T47D (cell line): ENCODE data around the gene CRYZL1.
"Not testable (repeated sequence)": the region's sequence is repeated elsewhere in the genome, so short reads cannot be mapped to it uniquely, and the experiment has no call there.

ENCODE experiments used
- DNase-seq, 2 experiments: peaks; one replicate each; pipeline versions ENCODE4 v3.0.0 to v3.0.0-alpha.2; 2011 to 2012; ENCODE audit warnings: low read depth in 1 of 2, low spot score in 1 of 2
- JUND ChIP-seq: IDR thresholded peaks from 2 replicates; pipeline ENCODE4 v1.6.1; 2012; ENCODE audit warnings: low read depth
- in situ Hi-C: cut with HindIII; loops from 2 replicates; pipeline ENCODE4 v1.10.0; 2016; ENCODE audit warnings: low sequenced_read_pairs, low pct_unique_long_range_greater_than_20kb

The CRYZL1 gene

GRCh38 chr21:33642027-33642895, 720 bp upstream of the CRYZL1 start, which contains the start of gene ITSN1:
TSS of gene ITSN1 (plus strand) at chr21:33642501. CDS start at chr21:33718829, 76,328 bp downstream.
- in situ Hi-C loops, result no loop called here
- DNase-seq, result peak; percentile 93 to 100
- no peak for TF ChIP-seq JUND

GRCh38 chr21:33640697-33641351, 717 bp downstream of the CRYZL1 start:
- DNase-seq, result peak in 1 of 2 experiments; percentile 39
- TF ChIP-seq JUND, result no peak
- in situ Hi-C loops, result no loop called here

- TF ChIP-seq JUND, result no peak
- in situ Hi-C loops, result no loop called here
- no peak for DNase-seq
These were observed 7.3 kb downstream of the CRYZL1 start for GRCh38 chr21:33634254-33634653.

GRCh38 chr21:33626151-33626550, 15.4 kb downstream of the CRYZL1 start:
- DNase-seq, in situ Hi-C loops: not testable (repeated sequence)

DNA sequence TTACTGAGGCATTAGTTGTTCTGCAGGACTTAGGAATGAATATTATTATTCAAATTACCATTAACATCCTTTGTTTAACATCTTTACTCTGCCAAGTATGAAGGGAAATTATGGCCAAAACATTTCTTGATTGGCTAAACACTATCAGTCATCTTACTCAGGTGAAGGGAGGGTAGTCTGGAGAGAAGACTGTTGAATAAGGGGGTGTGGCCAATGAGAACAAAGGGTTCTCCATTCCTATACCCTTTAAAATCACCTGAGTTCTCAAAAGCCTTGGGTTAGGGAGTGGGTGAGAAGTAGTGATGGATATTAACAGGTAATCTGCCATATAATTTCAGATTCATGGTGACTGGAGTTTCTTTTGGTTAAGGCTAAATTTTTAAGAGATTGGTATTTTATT, 19.3 kb downstream of the CRYZL1 start:
- no peak for TF ChIP-seq JUND
- in situ Hi-C loops, result no loop called here

DNA sequence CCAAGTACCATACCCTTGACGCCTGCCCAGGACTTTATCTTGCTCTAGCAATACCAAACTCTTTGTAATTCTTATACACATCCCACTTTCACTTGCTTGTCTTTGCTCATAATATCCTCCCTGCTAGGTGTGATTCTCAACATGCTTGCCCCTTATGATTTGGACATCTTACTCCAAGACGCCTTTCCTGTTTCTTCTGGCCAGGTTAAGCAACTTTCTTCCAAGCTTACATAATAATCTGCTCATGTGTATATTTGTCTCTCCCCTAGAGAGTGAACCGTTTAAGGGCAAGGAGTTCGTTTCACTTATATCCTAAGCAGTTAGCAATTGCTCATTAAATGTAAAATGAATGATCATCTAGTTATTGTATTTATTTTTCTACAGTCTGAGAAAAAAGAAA, 21.8 kb downstream of the CRYZL1 start:
- no peak for TF ChIP-seq JUND
- DNase-seq, result no peak
- in situ Hi-C loops, result no loop called here

More for the DNA sequence above, 19.3 kb downstream of the CRYZL1 start:
- DNase-seq, result no peak

- DNase-seq, result no peak
- in situ Hi-C loops, result no loop called here
- no peak for TF ChIP-seq JUND
These were observed 23.1 kb downstream of the CRYZL1 start for GRCh38 chr21:33618407-33618806.

DNA sequence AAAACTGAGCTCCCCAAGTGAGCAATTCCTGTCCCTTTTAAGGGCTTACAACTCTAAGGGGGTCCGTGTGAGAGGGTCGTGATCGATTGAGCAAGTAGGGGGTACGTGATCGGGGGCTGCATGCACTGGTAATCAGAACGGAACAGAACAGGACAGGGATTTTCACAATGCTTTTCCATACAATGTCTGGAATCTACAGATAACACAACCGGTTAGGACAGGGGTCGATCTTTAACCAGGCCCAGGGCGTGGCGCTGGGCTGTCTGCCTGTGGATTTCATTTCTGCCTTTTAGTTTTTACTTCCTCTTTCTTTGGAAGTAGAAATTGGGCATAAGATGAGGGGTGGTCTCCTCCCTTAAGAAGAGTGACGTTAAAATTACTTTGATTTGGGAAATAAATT, 24.0 kb downstream of the CRYZL1 start:
- in situ Hi-C loops, result not testable (repeated sequence)

DNA sequence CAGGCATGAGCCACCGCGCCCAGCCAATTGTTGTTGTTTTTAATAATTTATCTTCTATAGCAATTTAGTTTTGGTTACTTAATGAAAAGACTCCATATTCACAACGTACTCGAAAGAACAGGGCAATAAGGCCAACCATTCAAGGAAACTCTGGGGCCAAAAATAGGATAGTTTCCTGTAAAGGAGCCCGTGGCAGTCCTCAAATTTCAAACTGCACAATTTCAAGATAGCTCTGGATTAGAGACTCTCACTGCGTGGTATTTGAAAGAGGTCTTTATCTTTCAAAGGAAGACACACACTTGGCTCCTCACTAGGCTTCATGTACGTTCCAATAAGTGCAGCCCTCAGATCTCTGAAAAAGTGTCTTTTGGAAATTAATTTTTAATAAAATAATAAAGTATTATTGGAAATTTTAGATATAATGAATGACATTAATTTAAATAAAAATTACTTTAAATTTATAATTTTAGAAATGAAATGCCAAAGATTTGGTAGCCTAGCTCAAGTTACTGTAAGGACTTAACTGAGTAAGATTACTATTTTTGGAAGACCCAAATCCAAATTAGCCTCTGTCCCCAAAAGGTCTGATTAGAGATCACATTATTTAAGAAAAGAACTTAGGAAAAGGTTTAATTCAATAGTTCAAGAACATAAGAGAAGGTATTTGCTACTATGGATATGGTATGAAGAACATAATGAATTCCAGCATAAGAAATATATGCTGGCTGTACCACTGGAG, 30.4 kb downstream of the CRYZL1 start:
- no peak for DNase-seq
- no peak for TF ChIP-seq JUND
- in situ Hi-C loops, result no loop called here

More for the DNA sequence above, 24.0 kb downstream of the CRYZL1 start:
- not testable (repeated sequence) for DNase-seq

DNA sequence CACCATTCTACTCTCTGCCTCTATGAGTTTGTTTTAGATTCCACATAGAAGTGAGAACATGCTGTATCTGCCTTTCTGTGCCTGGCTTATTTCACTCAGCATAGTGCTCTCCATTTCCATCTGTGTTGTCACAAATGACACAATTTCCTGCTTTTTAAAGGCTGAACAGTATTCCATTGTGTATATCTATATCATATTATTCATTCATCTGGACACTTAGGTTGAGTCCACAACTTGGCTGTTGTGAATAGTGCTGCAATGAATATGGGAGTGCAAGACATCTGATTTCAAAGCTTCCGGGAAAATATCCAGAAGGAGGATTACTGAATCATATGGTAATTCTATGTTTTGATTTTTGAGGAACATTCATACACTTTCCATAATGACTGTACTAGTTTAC, 33.0 kb downstream of the CRYZL1 start:
- TF ChIP-seq JUND, result no peak
- in situ Hi-C loops, result no loop called here
- DNase-seq, result no peak

GRCh38 chr21:33598051-33598450, 43.5 kb downstream of the CRYZL1 start:
- no peak for TF ChIP-seq JUND

GRCh38 chr21:33588485-33589335, 52.8 kb downstream of the CRYZL1 start, which contains the start of gene DONSON:
TSS of gene DONSON (minus strand) at chr21:33588684. CDS start at chr21:33588641, 43 bp downstream.
- peak; percentile 87 to 92 for DNase-seq
- TF ChIP-seq JUND, result no peak
- in situ Hi-C loops, result no loop called here

More at GRCh38 chr21:33598051-33598450, 43.5 kb downstream of the CRYZL1 start:
- in situ Hi-C loops, result no loop called here
- no peak for DNase-seq
